ENCODE results near the gene C1QTNF7.

Gene C1QTNF7

DNA sequence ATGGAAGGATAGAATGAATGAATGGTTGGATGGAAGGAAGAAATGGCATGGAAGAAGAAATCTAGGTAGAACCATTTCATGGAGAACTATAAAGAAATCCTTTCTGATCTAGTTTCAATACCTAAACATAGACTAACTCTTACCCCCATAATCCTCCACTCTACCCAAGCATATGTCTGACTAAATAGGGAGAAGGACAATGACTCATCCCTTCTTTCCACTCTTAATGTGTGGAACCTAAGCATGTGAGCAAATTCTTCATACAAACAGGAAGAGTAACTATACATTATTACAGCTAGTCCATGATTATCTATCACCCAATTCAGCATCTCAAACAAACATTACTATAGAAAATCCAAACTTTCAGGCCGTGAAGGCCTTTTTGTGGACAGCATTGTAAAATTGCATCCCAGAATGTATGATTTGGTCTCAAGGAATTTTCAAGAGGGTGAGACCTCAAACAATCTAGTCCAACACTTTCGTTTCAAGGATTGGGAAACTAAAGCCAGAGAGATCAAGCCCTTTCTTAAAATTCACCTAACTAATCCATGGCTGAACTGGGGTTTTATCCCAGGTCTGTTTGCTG lies 11.2 kb downstream of the C1QTNF7 start:
- no peak overlapping the region for H3K4me2 ChIP-seq
- no peaks in the 10 kb centered on the region for H4K20me1 ChIP-seq
- H3K4me1 ChIP-seq, result peaks cover 0 to 6% (median 0%) of the 10 kb centered on the region in 10 experiments; a peak in 1 of 20 replicates
- no peak overlapping the region for H3K4me3 ChIP-seq
- peaks cover 0 to 25% (median 0%) of the 10 kb centered on the region in 11 experiments; a peak in 2 of 22 replicates for H3K36me3 ChIP-seq
- TF ChIP-seq Cebpa-rat (IDR thresholded peaks at IDR 0.05), result no peak
- peaks cover 0 to 20% (median 6%) of the 10 kb centered on the region in 11 experiments; a peak in 9 of 22 replicates for H3K9me3 ChIP-seq (replicated peaks in 1 of 11)
- no peak overlapping the region for H3K9ac ChIP-seq
- H3K27me3 ChIP-seq, result no peaks in the 10 kb centered on the region
- no peak overlapping the region for H3K27ac ChIP-seq

DNA sequence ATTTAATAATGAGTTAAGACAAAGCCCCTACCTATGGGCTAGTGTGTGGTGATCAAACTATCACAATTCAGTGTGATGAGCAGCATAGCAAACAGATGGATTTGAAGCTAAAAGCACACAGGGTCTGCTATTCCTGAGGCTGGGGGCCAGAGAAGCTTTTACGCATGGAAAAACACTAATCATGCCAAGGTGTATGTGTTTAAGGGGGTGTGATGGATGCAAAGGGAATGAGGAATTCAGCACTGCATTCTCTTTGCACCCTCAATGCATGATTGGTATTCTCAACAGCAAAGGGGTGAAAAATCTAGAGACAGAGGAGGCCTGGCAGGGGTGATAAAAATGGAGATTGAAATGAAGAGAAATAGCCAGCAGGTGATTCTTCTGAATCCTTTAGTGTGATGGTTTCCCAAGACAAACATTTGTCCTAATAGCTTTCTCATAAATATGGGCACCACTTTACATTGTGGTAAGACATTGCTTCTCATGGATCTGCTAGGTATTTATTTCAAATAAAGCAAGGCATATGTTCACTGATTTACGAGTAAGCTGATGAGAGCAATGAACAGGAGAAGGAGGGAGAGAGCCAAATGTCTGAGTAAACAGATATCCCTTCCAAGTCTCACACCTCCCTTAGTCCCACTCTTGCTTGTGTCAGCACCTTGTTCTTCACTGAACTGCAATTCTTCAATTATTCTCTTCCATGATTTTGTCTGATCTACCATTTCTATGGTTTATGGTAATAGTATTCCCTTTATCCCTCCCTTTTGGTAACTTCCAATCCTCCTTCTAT lies 15.7 kb downstream of the C1QTNF7 start:
- Histone ChIP-seq H3K4me1 (peaks cover 0 to 6% (median 0%) of the 10 kb centered on the region in 10 experiments; a peak in 1 of 20 replicates), H3K36me3 (peaks cover 0 to 30% (median 0%) of the 10 kb centered on the region in 11 experiments; a peak in 2 of 22 replicates), H3K27me3 (no peaks in the 10 kb centered on the region), H3K4me3 (no peak overlapping the region), H3K9me3 (replicated peaks in 1 of 11) (peaks cover 0 to 22% (median 8%) of the 10 kb centered on the region in 11 experiments; a peak in 10 of 22 replicates), H3K9ac (no peak overlapping the region), H4K20me1 (no peaks in the 10 kb centered on the region), H3K4me2 (no peak overlapping the region), H3K27ac (no peak overlapping the region)
- no peak for TF ChIP-seq Cebpa-rat (IDR thresholded peaks at IDR 0.05)

GRCh38 chr4:15444276-15444675 lies 16.4 kb downstream of the C1QTNF7 start:
- peaks cover 0 to 30% (median 0%) of the 10 kb centered on the region in 11 experiments; a peak in 2 of 22 replicates for H3K36me3 ChIP-seq
- H4K20me1 ChIP-seq, result no peaks in the 10 kb centered on the region
- no peak overlapping the region for H3K4me2 ChIP-seq
- 0 out of 20 replicates have a peak, but pooled peaks cover 0 to 1% (median 0%) of the 10 kb centered on the region in 10 experiments for H3K4me1 ChIP-seq
- no peaks in the 10 kb centered on the region for H3K27me3 ChIP-seq
- peaks cover 0 to 22% (median 8%) of the 10 kb centered on the region in 11 experiments; a peak in 10 of 22 replicates for H3K9me3 ChIP-seq (replicated peaks in 1 of 11)
- H3K9ac ChIP-seq, result no peak overlapping the region
- no peak overlapping the region for H3K4me3 ChIP-seq
- no peak for TF ChIP-seq Cebpa-rat (IDR thresholded peaks at IDR 0.05)
- H3K27ac ChIP-seq, result no peak overlapping the region

GRCh38 chr4:15444879-15445547 lies 17.2 kb downstream of the C1QTNF7 start:
- Histone ChIP-seq H3K4me2 (no peak overlapping the region), H3K27me3 (no peaks in the 10 kb centered on the region)

DNA sequence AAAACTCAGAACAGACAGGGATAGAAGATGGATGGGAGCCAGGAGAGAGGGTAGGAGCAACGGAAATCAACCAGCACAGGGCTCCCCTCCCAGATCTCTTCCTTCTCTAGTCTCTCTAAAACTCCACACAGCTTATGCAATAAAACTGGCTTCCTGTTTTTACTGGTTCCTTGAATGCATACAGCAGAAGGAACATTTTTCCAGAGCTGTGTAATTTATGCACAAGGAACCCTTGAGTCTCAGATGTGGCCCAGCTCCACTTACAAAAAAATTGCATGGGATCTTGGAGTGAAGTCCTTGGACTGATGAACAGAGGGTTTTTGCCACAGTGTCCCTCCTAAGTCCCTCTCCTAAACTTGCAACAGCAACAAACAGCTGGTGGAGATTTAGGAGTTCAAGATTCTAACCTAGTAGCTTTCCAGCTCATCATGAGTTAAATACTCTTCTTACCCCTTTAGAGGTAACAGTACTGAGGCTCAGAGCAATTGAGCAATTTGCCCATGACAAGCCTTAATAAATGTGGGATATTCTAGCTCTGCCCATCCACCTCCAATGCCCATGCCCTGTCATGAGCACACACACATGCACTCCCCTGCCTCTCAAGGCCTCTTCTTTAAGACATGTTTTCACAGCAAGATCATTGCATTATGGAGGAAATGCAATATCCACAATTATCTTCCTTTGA lies 23.5 kb downstream of the C1QTNF7 start:
- Histone ChIP-seq H3K27me3 (no peaks in the 10 kb centered on the region), H3K36me3 (0 out of 22 replicates have a peak, but pooled peaks cover 0 to 5% (median 0%) of the 10 kb centered on the region in 11 experiments), H3K9ac (no peak overlapping the region; a peak in 1 of 22 replicates), H4K20me1 (no peaks in the 10 kb centered on the region), H3K27ac (peak overlapping the region in 5 of 11 experiments; percentile 2 to 37 (median 33); a peak in 5 of 22 replicates), H3K4me2 (peak overlapping the region in 10 of 11 experiments; percentile 21 to 90 (median 74); a peak in 19 of 22 replicates), H3K4me3 (peak overlapping the region in 1 of 10 experiments; percentile 3; a peak in 1 of 20 replicates), H3K9me3 (replicated peaks in 1 of 11) (peaks cover 0 to 8% (median 2%) of the 10 kb centered on the region in 11 experiments; a peak in 6 of 22 replicates), H3K4me1 (peaks cover 0 to 47% (median 34%) of the 10 kb centered on the region in 10 experiments; a peak in 18 of 20 replicates)
- TF ChIP-seq Cebpa-rat (IDR thresholded peaks at IDR 0.05), result no peak

More at GRCh38 chr4:15444879-15445547, 17.2 kb downstream of the C1QTNF7 start:
- Histone ChIP-seq H3K36me3 (peaks cover 0 to 30% (median 0%) of the 10 kb centered on the region in 11 experiments; a peak in 2 of 22 replicates), H3K9ac (no peak overlapping the region), H3K9me3 (replicated peaks in 1 of 11) (peaks cover 0 to 29% (median 8%) of the 10 kb centered on the region in 11 experiments; a peak in 11 of 22 replicates), H3K4me3 (no peak overlapping the region), H3K4me1 (peaks cover 0 to 2% (median under 1%) of the 10 kb centered on the region in 10 experiments; a peak in 7 of 20 replicates), H3K27ac (no peak overlapping the region), H4K20me1 (no peaks in the 10 kb centered on the region)
- TF ChIP-seq Cebpa-rat (IDR thresholded peaks at IDR 0.05), result no peak

GRCh38 chr4:15451866-15452765 lies 24.3 kb downstream of the C1QTNF7 start:
- Histone ChIP-seq H3K4me3 (no peak overlapping the region), H3K9ac (no peak overlapping the region), H3K9me3 (replicated peaks in 1 of 11) (peaks cover 0 to 8% (median 0%) of the 10 kb centered on the region in 11 experiments; a peak in 5 of 22 replicates), H3K27me3 (no peaks in the 10 kb centered on the region), H3K4me2 (peak overlapping the region in 8 of 11 experiments; percentile 65 to 90 (median 76); a peak in 16 of 22 replicates), H3K36me3 (0 out of 22 replicates have a peak, but pooled peaks cover 0 to 5% (median 0%) of the 10 kb centered on the region in 11 experiments), H4K20me1 (no peaks in the 10 kb centered on the region), H3K27ac (peak overlapping the region in 1 of 11 experiments; percentile 33; a peak in 1 of 22 replicates), H3K4me1 (peaks cover 7 to 54% (median 42%) of the 10 kb centered on the region in 10 experiments)
- TF ChIP-seq Cebpa-rat (IDR thresholded peaks at IDR 0.05), result no peak

DNA sequence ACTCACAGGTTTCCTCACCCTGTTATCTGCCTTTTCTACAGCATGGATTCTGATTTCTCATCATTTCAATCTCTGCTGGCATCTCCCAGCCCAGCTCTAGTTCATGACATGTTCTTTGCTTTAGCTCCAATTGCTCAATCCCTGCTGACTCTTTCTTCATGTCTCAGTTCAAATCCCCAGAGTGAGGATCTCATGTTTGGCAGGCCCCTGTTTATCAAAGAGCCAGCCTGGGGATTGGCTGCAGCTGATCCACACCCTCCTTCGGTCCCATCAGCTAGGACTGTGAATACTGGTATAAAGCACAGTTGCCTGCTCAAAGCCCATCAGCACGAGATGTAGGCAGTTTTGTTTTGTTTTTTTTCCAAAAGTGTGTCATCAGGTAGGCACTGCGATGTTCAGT lies 27.5 kb downstream of the C1QTNF7 start:
- Histone ChIP-seq H3K4me1 (peaks cover 15 to 62% (median 49%) of the 10 kb centered on the region in 10 experiments), H3K4me3 (no peak overlapping the region), H3K27ac (peak overlapping the region in 1 of 11 experiments; percentile 27; a peak in 2 of 22 replicates), H3K9me3 (replicated peaks in 1 of 11) (no peaks in the 10 kb centered on the region), H3K4me2 (peak overlapping the region in 8 of 11 experiments; percentile 2 to 55 (median 33); a peak in 12 of 22 replicates), H3K27me3 (no peaks in the 10 kb centered on the region), H3K36me3 (no peaks in the 10 kb centered on the region), H3K9ac (no peak overlapping the region), H4K20me1 (no peaks in the 10 kb centered on the region)
- TF ChIP-seq Cebpa-rat (IDR thresholded peaks at IDR 0.05), result 0 out of 22 replicates have a peak, but pooled peaks of 2 of the 11 experiments have one; percentile 20 to 33
